Esophagus squamous epithelium (tissue), 4 donors: Measurements from ENCODE around the gene ZDHHC20.

ENCODE experiments used
- POLR2A ChIP-seq, 4 donors: fragments of 450-650 bp; IDR thresholded peaks; one replicate each; pipeline ENCODE4 v1.6.1; 2017; ENCODE audit warnings: antibody characterized with exemption in 4 of 4, mild to moderate bottlenecking in 4 of 4, moderate library complexity in 3 of 4
- TF ChIP-seq, protein P1 (sequence below), 6 experiments: fragments of 450-650 bp in 4 of 6; fragments of 200-600 bp in 2 of 6; sonication (generic) in 2 of 6; IDR thresholded peaks; one replicate each; pipeline ENCODE4 v1.5.1; 2016 to 2019; ENCODE audit warnings: antibody characterized with exemption in 6 of 6, mild to moderate bottlenecking in 4 of 6, moderate library complexity in 4 of 6

DNA sequence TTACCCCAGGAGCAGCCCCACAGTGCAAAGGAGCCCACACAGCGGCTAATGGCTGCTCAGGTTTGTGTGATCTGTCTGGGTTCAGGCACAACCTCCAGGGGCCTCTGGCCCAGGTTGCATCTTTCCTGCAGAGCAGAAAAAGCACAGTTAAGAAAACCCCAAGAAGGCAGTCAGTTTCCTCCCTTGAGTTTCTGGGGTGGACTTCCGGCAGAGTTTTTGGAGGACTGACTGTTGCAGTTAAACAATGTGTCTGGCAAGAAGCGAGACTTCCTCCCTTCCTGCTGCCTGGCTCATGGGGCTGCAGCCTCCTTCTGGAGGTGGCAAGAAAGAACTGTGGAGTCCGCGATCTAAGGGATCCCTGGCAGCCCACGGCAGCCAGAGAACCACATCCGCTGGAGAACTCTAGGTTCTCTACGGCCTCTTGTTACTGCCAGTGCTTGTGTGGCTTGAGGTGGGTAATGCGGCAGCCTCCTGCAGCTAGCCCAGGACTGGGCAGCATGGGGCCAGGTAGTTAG is 114.4 kb downstream of the ZDHHC20 start:
- TF ChIP-seq, protein P1, sequence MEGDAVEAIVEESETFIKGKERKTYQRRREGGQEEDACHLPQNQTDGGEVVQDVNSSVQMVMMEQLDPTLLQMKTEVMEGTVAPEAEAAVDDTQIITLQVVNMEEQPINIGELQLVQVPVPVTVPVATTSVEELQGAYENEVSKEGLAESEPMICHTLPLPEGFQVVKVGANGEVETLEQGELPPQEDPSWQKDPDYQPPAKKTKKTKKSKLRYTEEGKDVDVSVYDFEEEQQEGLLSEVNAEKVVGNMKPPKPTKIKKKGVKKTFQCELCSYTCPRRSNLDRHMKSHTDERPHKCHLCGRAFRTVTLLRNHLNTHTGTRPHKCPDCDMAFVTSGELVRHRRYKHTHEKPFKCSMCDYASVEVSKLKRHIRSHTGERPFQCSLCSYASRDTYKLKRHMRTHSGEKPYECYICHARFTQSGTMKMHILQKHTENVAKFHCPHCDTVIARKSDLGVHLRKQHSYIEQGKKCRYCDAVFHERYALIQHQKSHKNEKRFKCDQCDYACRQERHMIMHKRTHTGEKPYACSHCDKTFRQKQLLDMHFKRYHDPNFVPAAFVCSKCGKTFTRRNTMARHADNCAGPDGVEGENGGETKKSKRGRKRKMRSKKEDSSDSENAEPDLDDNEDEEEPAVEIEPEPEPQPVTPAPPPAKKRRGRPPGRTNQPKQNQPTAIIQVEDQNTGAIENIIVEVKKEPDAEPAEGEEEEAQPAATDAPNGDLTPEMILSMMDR (IDR thresholded peaks at IDR 0.05), result no peak
- no peak for TF ChIP-seq POLR2A (IDR thresholded peaks at IDR 0.05)
